ENCODE measurements around the gene DST.
A peak's percentile ranks its signal among the peaks of the same experiment; 100 is the strongest.

Gene DST

GRCh38 chr6:56532766-56533551 lies 109.7 kb downstream of the DST start:
- DNase-seq = no peak

- DNase-seq = no peak
These were observed 110.7 kb downstream of the DST start for GRCh38 chr6:56531839-56532595.

- no peak for DNase-seq
These were observed 113.0 kb downstream of the DST start for GRCh38 chr6:56529594-56530191.

GRCh38 chr6:56528412-56528841 lies 114.3 kb downstream of the DST start:
- DNase-seq = peak; percentile 74

GRCh38 chr6:56527934-56528333 lies 114.8 kb downstream of the DST start:
- DNase-seq = no peak

- DNase-seq = no peak
These were observed 115.7 kb downstream of the DST start for GRCh38 chr6:56526860-56527544.

GRCh38 chr6:56525974-56526789 lies 116.5 kb downstream of the DST start:
- no peak for DNase-seq

GRCh38 chr6:56524891-56525703 lies 117.6 kb downstream of the DST start:
- peak; percentile 73 for DNase-seq

GRCh38 chr6:56522495-56523270 lies 120.0 kb downstream of the DST start:
- no peak for DNase-seq

GRCh38 chr6:56521976-56522375 lies 120.7 kb downstream of the DST start:
- DNase-seq = no peak

GRCh38 chr6:56521454-56521853 lies 121.2 kb downstream of the DST start:
- no peak for DNase-seq

- no peak for DNase-seq
These were observed 122.5 kb downstream of the DST start for GRCh38 chr6:56520218-56520617.

GRCh38 chr6:56518995-56519767 lies 123.5 kb downstream of the DST start:
- no peak for DNase-seq

GRCh38 chr6:56517155-56517745 lies 125.4 kb downstream of the DST start:
- DNase-seq = no peak

- DNase-seq = no peak
These were observed 126.7 kb downstream of the DST start for GRCh38 chr6:56516003-56516402.

GRCh38 chr6:56515081-56515905 lies 127.4 kb downstream of the DST start:
- no peak for DNase-seq

GRCh38 chr6:56514395-56514794 lies 128.3 kb downstream of the DST start:
- no peak for DNase-seq

GRCh38 chr6:56513631-56514030 lies 129.1 kb downstream of the DST start:
- no peak for DNase-seq
